ENCODE data around the gene CKS1B. TPM values are rescaled to one million over a fixed set of nuclear protein-coding genes. Genes with fewer than 3 reads are reported as not detected.

The CKS1B gene
- total RNA-seq, 1 donor from 2014 or later, result 23.2 TPM

DNA sequence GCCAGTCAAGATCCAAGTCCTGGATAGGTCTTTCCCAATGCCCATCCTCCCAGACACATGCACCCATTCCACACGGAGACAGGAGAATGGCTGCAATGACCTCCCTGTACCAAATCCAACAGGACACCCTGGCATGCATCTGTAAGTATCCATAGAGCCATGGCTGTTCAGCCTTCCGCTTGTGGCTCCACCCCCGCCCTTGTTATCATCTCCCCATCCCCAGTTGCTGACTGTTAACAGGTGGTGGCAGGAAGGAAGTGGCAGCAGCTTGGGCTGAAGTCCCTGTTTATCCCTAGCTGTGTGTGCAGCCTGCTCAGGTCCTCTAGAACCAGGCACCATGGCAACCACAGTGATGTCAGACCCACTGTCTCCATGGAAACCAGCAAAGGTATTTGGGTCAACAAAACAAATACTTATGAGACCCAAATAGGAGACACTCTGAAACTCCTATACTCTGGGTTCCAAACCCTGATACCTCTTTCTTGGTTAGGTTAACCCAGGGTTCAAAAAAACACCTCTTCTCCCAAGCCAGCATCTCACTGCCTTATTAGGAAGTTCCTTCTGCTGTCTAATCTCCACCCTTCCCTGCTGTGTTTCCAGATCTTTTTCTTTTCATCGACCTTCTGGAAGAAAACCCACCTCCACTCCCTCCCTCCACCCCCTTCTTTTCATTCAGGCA, 19.3 kb upstream of the CKS1B start:
- DNase-seq (ENCODE audit: low spot score), result peak; percentile 38
- TF ChIP-seq, protein P1, sequence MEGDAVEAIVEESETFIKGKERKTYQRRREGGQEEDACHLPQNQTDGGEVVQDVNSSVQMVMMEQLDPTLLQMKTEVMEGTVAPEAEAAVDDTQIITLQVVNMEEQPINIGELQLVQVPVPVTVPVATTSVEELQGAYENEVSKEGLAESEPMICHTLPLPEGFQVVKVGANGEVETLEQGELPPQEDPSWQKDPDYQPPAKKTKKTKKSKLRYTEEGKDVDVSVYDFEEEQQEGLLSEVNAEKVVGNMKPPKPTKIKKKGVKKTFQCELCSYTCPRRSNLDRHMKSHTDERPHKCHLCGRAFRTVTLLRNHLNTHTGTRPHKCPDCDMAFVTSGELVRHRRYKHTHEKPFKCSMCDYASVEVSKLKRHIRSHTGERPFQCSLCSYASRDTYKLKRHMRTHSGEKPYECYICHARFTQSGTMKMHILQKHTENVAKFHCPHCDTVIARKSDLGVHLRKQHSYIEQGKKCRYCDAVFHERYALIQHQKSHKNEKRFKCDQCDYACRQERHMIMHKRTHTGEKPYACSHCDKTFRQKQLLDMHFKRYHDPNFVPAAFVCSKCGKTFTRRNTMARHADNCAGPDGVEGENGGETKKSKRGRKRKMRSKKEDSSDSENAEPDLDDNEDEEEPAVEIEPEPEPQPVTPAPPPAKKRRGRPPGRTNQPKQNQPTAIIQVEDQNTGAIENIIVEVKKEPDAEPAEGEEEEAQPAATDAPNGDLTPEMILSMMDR (IDR thresholded peaks at IDR 0.05), result no peak
- Mint-ChIP-seq H3K36me3 (ENCODE audit: low read depth) (peaks cover 6% of the 10 kb centered on the region), H3K27ac (ENCODE audit: unreplicated experiment) (peak overlapping the region; percentile 99), H3K9me3 (ENCODE audit: low read depth) (no peaks in the 10 kb centered on the region), H3K4me3 (ENCODE audit: unreplicated experiment) (peak overlapping the region; percentile 97), H3K4me1 (ENCODE audit: low read depth) (peaks cover 44% of the 10 kb centered on the region), H3K27me3 (ENCODE audit: low read depth) (no peaks in the 10 kb centered on the region)

DNA sequence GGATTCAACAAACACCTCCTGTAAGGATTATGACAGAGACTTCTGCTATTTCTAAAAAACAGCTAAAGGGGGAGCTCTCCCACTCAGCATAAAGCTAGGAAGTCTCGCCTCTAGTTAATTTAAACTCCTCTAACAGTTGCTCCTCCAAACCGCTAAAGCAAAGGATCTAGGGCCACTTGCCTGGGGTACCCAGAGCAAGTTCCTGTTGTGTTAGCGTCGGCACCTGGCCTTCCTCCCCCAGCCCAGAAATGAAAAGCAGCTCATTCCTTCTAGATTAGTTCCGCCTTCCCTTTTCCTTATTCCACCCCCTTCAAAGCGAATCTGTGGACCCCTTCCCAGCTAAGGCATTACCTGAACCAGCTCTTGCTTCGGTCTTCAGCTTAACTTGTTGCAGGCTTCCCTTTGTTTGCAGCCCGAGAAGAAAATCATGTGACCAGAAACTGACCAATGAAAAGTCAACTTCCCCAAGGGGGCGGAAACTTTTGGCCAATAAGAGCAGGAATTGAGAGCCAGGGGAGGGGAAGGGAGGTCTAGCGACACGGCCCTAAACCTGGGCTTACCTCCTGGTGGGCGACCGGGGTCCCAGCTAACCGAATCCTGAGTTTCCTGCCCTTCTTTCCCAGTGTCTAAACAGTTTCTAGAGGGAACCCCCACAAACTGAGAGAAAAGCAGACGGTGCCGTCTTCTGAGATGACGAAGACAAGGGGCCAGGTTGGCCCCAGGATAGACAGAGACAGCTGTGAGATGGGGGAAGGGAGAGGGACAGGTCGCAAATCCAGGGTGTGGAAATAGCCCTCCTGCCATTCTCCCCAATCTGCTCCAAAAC, 18.6 kb upstream of the CKS1B start, which contains the start of gene PBXIP1:
Gene PBXIP1, minus strand, starts transcription at position 382 of the 826 bp plus-strand sequence. CDS start 2,378 bp downstream, outside the sequence.
- Mint-ChIP-seq H3K27ac (ENCODE audit: unreplicated experiment) (peak within 1 kb of the TSS; percentile 99), H3K36me3 (ENCODE audit: low read depth) (peaks cover 2% of the 10 kb centered on the region), H3K27me3 (ENCODE audit: low read depth) (no peaks in the 10 kb centered on the region), H3K4me1 (ENCODE audit: low read depth) (peaks cover 51% of the 10 kb centered on the region), H3K4me3 (ENCODE audit: unreplicated experiment) (peak within 1 kb of the TSS; percentile 97), H3K9me3 (ENCODE audit: low read depth) (no peaks in the 10 kb centered on the region)
- DNase-seq (ENCODE audit: low spot score), result peak; percentile 47
- TF ChIP-seq, protein P1 (IDR thresholded peaks at IDR 0.05), result peak; percentile 82

DNA sequence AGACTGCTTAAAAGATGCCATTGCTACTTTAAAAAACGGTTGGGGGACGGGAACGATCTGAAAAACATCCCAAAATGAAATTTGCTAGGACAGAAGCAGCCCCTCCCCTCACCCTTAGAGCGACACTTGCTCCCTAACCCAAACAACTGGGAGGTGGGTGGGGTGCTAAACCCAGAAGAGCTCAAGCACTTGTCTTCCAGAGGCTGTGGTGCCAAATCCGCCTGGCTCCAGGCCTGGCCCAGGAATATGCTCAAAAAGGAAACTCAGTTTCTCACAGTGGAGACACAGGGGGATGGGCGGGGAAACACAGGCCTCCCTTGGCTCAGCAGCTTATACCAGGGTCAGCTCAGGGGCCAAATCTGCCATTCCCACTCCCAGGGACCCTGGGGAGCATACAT, 17.9 kb upstream of the CKS1B start:
- Mint-ChIP-seq H3K9me3 (ENCODE audit: low read depth) (no peaks in the 10 kb centered on the region), H3K4me1 (ENCODE audit: low read depth) (peaks cover 54% of the 10 kb centered on the region), H3K27me3 (ENCODE audit: low read depth) (no peaks in the 10 kb centered on the region), H3K27ac (ENCODE audit: unreplicated experiment) (peak overlapping the region; percentile 99), H3K4me3 (ENCODE audit: unreplicated experiment) (peak overlapping the region; percentile 97), H3K36me3 (ENCODE audit: low read depth) (peaks cover 2% of the 10 kb centered on the region)
- peak; percentile 47 for DNase-seq (ENCODE audit: low spot score)
- TF ChIP-seq, protein P1 (IDR thresholded peaks at IDR 0.05), result no peak

DNA sequence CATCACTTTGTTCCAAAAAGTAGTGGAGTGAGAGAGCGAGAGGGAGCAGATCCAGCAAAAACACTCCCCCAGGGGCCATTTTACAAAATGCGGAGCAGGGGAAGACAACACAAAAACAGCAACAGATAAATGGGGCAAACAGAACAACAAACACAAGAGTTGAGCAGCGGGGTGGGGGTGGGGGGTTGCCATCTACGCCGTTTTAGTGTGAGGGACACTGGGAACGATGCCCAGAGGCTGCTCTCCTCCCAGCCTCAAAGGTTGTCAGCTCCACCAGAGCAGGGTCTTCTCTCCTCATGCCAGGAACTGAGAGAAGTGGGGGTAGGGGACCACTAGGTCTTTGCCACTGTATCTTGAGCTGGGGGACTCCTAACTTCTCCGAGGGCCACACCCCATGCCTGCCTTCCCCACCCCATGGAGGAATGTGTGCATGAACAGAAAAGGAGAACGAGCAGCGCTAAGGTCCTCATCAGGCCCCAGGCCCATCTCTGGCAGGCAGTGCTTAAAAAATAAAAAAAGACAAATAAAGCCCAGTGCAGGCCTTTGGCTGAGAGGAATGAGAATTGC, 17.3 kb upstream of the CKS1B start:
- peaks cover 55% of the 10 kb centered on the region for H3K4me1 Mint-ChIP-seq (ENCODE audit: low read depth)

More for the DNA sequence above, 17.3 kb upstream of the CKS1B start:
- Mint-ChIP-seq H3K4me3 (ENCODE audit: unreplicated experiment) (no peak overlapping the region), H3K9me3 (ENCODE audit: low read depth) (no peaks in the 10 kb centered on the region), H3K27me3 (ENCODE audit: low read depth) (no peaks in the 10 kb centered on the region), H3K27ac (ENCODE audit: unreplicated experiment) (peak overlapping the region; percentile 99), H3K36me3 (ENCODE audit: low read depth) (peaks cover 2% of the 10 kb centered on the region)
- TF ChIP-seq, protein P1 (IDR thresholded peaks at IDR 0.05), result no peak
- peak; percentile 25 for DNase-seq (ENCODE audit: low spot score)

Measured in chondrocyte (in vitro differentiated cells).